ENCODE data around the gene APOB. TPM values are rescaled to one million over a fixed set of nuclear protein-coding genes. Genes with fewer than 3 reads are reported as not detected.

Gene APOB
- total RNA-seq, 1 donor from 2014 or later: under 0.01 TPM

DNA sequence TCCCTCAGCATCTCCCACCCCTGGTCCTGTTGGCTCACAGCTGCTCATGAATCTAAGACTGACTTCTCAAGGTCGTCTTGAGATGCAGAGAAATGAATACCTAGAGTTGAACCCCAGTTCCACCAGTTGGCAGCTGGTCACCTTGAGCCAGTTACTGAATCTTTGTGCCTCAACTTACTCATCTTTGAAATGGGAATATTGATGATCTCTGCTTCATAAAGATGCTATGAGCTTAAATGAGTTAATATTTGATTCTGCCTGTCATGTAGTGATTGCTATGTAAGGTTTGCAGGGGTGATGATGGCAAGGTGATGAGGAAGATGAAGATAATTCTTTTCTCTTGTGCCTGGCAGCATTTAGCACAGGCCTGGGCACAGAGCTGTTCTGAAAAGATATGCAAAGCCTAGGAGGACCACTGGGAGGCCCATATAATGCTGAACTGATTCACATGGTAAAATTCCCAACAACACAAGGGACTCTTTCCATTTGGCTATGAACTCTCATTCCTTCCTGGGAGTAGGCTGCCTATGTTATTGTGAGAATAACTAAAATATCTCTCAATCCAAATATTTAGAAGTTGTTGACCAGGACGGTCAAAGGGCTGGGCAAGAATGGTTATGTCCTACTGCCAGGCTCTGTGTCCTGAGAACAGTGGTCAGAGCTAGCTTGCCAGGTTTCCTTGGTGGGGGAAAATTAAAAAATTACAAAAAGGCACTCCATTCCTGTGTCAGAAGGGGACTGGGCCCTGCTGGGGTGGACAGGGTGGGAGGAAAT lies 70.9 kb downstream of the APOB start:
- no peak for DNase-seq

DNA sequence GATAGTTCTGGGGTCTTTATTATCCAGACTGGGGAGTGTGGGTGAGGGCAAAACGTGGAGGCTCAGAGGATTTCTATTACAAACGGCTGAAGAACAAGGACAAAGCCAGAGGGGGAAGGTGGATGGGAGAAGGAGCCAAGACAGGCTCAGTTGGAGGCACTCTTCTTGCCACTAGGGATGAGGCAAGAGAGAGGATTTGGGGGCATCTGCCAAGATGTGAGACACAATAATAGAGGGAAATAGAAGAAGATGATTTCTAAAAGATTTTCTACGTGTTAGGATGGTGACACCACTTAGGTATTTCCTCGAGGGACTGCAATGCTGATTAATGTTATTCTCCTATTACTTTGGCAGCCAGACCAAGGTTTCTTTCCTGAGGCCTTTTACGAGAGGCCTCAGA lies 71.8 kb downstream of the APOB start:
- DNase-seq: no peak

DNA sequence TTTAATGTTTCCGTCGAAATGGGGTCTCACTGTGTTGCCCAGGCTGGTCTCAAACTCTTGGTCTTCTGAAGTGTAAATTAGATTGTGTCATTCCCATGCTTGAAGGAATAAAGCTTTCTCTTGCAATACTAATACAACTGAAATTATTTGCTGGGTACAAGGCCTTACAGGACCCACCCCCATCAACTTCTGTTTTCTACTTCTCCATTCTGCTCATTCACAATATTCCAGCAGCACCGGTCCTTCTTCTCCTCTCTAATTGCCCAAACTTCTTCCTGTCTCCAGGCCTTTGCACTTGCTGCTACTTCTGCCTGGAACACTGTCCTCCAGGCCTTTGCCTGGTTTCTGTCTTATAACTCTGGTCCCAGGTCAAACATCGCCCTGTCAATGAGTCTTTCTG lies 73.8 kb downstream of the APOB start:
- DNase-seq: no peak

DNA sequence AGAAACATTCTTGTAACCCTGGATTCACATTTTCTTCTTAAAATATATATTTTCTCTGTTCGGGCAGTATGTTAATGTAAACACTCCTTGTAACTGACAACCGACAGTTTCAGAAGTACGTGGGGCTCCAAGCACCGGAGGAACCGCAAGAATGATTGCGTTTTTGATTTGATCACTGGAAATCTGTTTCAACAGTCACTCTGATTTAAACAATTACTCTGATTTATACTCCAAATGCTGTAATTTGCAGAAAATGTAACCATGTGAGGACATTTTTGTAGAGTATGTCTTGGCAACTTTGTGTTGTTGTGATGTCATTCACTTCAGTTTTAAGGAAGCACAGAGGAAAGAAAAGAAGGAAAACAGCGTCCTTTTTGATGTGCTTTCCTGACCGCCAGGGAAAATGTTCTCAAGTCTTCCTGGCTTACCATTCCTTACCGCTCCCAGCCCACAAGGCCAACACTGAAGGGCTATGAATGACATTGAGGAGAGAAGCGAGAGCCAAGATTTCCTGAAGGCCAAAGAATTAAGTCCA lies 77.7 kb downstream of the APOB start:
- DNase-seq: no peak

DNA sequence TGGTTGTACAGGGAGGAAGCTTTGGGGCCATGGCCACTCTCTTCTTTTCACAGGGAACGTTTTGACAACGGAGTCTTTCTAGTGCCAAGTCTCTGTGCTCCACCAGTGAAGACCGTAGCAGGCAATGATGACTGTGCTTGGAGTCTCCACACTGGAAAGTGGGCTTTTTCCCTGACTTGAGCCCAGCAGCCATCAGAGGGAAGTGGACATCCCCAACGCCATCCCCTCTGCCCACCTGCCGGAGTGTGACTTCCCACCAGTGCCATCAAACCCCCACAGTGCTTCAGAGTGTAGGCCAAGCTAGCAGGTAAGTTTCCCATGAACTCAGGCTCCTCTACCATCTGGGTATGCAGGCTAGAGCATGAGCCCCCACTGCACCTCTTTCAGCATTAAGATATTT lies 78.7 kb downstream of the APOB start:
- DNase-seq: no peak

DNA sequence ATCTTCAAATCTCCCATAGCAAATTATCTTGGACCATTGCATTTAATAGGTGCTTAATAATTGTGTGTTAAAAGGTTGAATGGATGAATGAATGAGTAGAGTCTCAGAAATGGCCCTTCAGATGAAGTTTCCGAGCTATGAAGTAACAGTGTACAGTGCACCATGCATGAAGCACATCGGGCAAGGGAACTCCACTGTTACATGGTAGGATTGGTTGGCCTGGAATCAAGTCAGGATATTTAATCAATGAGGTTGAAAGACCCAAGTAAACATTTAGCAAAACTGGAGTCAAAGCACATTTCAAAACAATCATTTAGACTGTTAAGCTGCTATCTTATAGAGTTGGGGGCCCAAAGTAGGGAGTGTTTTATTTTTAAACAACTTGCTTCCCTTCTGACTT lies 80.0 kb downstream of the APOB start:
- no peak for DNase-seq

DNA sequence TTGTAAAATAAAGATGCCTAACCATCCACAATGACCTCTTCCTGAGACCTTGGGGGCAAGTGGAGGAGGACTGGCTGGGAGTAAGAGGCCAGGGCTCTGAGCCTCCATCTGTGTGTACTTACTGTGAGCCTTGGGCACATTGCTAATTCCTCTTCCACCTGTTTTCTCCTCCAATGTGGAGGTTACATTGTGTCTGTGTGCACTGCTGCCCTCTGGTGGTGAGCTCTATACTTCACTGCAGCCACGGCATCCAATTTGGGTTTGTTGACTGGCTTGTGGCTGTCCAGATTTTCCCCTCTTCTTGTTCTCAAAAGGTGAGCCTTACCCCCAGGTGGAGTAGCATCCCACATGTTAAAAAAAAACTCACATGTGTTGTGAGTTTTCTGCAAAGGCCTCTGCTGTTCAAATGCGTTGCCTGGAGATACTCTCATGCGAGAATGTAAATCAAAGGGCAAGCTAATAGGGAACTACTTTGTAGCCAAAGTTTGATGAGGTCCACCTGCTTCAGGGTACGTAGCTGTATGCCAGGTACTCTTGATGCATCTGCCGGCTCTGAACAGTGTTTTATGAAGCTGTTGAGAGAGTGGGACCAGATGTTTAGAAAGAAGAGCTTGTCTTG lies 80.8 kb downstream of the APOB start:
- DNase-seq: peak; percentile 82

DNA sequence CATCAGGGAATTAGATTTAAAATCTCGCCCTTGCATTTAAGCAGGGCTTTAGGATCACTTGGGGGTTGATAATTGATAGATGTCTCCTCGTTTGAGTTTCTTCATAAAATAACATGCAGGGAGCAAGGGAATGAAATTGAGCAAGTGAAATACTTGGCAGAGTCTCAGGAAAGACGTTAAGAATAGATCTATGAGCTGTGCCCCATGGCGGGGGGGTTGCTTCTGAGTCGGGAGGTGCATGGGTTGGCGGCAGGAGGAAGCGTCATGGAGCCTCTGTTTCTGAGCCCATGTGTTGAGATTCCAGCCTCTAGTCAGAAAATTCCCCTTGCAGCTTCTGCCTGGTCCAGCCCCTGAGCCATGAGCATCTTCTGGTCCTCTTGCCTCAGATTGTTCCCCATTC lies 82.0 kb downstream of the APOB start:
- no peak for DNase-seq

DNA sequence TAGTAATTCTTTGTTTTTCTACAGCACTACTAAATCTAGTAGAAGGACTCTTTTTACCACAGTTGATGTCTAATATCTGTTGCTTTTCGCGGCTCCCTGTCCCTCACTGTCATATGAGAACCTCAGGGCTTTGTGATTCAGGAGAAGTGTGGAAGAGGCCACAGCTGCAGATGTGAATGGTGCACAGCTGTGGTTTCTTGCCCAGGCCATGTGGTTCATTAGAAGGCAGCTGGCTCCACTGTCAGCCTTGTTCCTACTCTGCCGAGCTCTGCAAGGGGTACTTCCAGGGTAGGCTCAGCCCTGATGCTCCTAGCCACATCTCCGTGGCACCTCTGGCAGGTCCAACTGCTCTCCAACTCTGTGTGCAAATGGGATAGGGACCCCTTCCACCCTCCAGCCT lies 83.9 kb downstream of the APOB start:
- DNase-seq: no peak

DNA sequence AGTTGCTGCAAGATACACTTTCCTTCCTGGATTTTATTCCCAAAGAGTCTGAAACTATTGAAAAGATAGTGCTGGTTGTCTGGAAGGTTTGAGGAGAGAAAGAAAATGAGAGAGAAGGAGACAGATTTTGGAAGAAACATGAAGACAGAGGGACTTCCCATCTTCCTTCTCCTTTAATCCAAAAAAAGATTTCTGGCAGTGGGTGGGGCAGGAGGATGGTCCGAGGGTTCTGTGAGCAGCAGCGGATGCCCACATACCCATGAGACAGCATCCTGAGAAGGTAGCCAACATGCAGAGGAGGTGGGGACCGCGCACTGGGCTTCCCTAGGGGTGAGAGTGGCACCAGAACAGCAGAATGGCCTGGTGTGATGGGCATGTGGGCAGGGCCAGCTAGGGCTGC lies 84.6 kb downstream of the APOB start:
- DNase-seq: no peak

DNA sequence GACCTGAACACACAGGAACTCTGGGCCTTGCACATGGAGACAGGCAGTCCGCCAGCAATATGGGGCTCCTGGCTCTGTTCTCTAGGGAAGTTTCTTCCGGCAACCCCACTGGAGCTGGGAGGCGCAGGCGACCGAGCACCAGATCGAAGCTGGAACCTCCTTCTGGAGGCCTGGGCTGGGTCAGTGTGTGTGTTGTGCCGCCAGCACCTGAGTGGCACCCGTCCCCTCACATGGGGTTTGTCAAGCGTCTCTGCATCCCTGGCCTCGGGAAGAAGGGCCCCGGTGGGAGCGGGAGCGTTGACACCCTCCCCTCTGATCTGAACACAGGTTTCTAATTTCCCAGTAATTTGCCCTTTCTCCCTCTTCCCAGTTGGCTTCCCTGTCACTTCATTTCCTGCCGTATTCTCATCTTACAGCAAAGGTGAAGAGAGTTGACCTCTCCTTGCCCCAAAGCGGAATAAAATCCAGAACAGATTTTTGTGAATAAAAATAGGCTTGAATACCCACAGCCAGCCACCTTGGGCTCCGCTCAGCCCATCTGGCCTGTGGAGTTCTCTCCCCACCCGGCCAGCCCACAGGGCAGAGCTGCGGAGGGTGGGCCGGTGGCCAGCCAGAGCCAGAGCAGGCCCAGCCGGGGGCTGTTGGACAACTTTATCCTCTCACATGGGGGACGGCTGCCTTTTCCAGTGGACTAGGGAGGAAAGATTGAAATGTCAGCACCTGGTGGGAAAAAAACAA lies 85.9 kb downstream of the APOB start:
- DNase-seq: no peak

DNA sequence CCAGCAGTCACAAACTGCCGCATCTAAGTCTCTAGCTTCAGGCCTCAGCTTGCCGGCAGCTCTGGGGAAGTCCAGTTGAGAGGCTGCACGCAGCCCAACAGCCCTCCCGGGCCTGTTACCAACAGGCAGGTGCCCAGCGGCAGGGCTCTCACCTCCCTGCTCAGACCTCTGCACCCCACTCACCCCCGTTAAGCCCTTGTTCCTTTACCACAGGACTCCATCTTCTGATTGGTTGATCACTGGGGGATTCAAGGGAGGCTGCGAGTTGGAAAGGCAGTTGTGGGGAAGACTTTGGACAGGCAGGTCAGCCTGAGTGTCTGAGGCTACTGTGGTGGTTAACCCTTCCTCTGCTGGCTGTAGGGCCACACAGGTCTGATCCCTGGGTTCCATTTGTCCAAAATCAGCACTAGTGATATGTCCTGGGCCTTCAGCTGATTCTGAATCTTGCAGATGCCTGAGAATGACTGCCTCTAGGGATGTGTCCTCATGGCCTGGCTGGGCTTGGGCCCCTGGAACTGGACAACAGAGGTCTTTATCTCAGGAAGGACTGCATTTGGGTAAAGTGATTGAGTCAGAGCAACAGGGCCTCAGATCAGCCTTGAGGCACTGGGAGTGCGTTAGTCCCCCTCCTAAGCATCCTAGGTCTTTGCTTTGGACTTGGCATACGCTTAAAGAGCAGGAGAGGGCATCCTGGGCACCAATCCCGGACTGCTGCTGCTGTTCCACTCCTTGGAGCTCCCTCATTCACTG lies 88.4 kb downstream of the APOB start:
- no peak for DNase-seq

DNA sequence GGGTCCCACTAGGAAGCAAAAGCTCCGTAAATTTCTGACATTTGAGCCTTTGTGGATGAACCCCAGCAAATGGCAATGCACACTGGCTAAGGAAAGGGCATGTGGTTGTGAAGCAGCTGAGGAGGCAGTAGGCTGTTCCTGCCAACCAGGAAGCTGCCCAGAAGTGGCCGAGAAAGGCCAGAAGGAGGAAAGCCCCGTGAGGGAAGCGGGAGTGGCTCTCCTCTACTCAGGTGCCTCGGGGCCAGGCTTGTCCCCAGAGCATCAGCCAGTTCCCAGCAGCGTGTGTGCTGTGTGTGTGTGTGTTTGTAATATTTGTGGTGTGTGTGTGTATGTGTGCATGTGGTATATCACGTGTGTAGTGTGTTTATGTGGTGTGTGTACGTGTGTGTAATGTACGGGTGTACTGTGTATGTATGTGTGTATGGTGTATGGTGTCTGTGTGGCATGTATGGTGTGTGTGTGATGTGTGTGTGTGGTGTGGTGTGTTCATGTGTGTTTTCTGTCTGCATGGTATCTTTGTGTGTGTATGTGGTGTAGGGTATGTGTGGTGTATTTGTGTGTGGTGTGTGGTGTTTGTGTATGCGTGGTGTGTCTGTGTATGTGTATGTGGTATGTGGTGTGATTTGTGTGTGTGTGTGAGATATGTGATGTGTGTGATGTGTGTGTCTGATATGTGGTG lies 90.6 kb downstream of the APOB start:
- no peak for DNase-seq

Other genes with a start within 250 kb of the APOB start
- gene LDAH, start 221.0 kb downstream of the APOB start, total RNA-seq: 20.8 and 33.7 TPM in 2 replicates
- gene TDRD15, start 79.9 kb upstream of the APOB start, total RNA-seq: not detected in 2 replicates

Measured in dermis blood vessel endothelial cell (primary cell).